GM21526 (cell line): ENCODE data around the gene FAM168A.
"Not testable (repeated sequence)": the region's sequence is repeated elsewhere in the genome, so short reads cannot be mapped to it uniquely, and the experiment has no call there.

ENCODE experiments used
- ATAC-seq: cut with Tn5 transposase; IDR thresholded peaks from one replicate; pipeline ENCODE4 v1.9.1; 2021; ENCODE audit warnings: moderate library complexity; ENCODE audit not compliant: unreplicated experiment, low FRiP score

The FAM168A gene

DNA sequence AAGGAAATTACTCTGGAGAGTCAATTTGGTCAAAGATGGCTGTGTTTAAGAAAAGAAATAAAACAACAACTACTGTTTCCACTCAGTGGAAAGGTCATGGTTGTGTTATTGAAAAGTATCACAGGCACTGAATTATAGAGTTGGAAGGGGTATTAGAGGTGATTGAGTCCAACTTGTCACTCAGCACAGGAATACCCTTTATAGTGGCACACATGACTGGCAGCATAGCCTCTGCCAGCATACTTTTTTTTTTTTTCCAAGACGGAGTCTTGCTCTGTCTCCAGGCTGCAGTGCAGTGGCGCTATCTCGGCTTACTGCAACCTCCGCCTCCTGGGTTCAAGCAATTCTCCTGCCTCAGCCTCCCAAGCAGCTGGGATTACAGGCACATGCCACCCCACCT, 161.1 kb downstream of the FAM168A start:
- not testable (repeated sequence) for ATAC-seq

DNA sequence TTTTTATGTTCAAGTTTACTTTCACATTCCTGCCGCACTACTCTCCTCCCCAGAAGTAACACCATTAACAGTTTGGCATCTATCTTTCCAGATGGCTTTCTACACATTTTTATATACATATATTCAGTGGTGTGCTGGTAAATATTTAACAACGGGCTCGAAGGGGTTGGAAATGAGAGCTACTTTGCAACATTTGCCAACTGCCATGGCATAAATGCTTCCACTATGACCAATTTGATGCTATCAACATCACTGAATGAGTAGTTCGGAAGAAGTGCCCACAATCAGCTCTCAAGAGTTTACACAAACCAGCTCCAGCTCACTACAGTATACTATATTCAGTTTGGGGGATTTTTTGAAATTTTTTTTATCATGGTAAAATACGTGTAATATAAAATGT, 166.5 kb downstream of the FAM168A start:
- no peak for ATAC-seq

DNA sequence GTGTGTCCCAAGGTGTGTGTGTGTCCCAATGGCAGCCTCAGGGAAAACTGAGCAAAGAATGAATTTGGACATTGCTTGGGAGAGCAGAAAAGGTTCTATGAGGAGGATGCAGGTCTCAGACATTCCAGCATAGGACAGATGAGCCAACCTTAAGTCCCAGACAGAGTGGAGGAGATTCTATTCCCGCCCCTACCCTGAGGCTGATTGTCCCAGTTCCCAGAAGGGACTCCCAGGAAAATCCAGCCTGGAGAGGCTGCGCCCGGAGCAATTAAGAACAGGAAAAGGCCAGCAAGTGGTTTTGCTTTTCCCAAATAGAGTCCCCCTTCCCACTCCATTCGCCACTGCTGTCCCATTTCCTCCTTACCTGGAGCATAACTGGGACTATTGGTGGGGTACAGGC, 167.6 kb downstream of the FAM168A start:
- ATAC-seq = no peak

DNA sequence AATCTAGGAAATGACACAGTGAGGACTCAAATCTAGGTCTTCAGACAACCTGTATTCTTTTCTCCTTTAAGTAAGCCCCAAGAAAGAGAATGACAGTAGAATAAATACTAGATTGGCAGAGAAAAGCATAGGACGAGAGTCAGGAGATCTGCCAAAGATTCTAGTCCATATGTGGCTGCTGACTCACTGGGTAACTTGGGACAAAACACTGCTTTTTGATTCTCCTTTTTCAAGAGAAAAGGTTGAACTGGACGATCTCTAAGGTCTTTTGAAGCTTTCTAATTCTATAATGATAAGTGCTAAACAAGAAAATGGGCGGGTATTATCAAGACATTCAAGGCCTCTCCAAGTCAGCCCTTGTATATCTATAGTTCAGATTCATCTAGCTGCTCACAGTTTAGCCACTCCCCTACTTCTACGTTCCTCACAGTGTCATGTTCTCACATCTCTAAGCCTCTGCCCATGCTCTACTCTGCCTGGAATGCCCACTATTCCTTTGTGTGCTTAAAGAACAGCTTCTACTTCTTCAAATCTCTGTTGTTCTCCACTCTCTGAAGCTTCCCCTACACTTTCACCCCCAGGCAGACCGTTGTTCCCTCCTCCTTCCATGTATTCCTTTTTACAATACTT, 168.7 kb downstream of the FAM168A start:
- ATAC-seq = no peak

DNA sequence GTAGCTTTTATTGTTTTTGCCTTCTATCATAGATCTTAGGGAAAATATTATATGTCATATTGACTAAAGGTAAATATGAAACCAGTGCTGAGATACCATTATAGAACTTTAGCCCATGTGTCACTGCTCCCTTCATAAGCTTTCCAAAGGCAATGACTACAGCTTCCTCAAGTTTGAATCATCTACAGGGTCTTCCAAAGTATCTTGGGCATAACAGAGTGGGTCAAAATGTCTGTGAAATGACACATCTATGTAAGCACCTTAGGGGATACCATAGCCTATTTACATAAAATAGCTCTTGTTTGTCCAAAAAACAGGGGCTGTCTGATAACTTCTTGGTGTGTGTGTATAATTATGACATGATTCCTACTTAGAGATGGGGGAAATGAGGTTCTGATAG, 169.2 kb downstream of the FAM168A start:
- ATAC-seq = no peak

DNA sequence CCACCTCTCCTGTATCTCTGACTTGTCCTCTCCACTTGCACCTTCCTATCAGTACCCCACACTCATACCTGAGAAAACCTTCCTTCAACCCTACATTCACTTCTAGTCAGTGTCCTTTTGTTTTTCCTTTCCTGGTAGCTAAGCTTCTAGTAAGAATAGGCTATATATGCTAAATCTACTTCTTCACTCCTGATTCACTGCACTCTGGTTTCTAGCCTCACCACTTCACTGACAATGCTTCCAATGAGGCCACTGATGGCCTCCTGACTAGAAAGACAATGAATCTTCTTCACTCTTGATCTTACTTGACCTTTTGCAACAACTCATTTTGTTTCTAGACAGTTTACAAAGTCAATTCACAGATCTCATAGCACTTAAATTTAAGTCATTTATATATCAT, 169.7 kb downstream of the FAM168A start:
- ATAC-seq = no peak

DNA sequence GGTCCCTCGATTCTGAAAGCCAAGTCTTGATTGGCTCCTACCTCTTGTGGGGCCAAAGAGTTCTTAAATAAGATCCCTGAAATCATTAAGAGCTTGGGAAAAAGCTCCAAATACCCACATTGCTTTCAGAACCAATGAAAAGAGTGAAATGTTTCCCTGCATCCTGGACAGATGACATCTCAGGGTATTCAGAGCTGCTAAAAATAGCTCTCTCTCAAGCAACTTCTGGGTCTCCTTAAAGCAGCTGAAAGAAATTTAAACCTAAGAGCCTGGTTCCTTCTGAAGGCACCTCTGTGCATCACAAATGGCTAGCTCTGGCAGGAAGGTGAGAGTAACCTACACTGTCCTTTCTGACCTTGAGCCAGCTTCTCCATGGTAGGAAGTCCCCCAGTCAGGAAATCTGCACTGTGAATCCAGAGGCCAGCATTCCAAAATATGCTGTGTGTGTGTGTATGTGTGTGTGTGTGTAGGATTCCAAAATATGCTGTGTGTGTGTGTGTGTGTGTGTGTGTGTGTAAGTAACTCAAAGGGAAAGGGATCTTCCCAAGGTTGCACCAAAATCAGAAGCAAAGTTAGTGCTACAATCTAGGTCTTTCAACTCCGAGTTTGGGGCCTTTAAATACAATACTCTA, 171.6 kb downstream of the FAM168A start:
- ATAC-seq = no peak

DNA sequence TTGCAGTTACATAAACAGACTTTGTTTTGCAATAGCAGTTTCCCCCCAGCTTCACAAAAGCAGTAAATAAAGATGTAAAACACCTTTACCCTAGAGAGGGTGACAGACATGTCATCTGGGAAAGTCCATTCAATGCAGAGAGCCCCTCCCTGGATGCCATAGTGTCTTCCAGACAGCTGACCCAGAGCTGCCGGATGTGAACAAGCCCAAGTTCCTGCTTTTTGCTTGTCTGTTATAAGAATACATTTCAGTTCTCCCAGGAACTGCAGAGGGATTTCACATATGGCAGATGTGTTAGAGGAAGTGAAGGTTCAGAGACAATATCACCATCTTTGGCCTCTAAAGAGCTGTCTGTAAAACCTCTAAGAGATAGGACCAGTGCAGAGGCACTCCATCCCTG, 172.8 kb downstream of the FAM168A start:
- ATAC-seq = no peak

DNA sequence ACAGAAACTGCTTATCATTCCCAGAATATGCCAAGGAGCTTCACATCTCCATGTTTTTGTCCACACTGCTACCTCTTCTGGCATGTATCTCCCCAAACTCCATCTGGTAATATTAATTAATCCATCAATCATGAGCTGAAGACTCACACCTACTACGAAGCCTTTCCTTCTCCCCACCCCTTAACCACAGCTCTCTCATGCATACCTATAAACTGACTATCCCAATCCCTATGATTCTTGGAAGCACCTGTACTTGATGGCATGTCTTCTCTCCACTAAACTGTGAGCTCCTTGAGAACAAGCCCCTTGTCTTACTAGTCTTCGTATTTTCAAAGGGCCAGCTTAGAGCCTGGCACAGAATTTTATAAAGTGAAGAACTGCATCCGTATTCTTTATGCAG, 174.4 kb downstream of the FAM168A start:
- ATAC-seq = no peak

DNA sequence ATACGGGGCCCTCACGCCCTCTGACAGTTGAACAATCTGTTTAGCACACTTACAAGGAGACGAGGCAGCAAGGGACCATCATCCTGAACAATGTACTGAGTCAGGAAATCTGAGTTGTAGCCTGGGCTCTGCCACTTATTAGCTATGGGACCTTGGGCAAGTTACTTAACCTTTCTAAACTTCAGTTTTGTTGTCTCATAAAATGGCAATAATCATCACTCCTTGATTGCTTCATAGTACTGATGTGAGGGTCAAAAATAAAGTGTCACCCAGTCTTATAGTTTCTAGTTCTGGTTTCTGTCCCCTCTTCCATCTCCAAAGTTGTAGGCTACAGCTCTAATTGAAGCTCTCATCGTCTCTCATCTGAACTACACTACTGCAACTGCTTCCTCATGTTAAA, 175.0 kb downstream of the FAM168A start:
- ATAC-seq = no peak

DNA sequence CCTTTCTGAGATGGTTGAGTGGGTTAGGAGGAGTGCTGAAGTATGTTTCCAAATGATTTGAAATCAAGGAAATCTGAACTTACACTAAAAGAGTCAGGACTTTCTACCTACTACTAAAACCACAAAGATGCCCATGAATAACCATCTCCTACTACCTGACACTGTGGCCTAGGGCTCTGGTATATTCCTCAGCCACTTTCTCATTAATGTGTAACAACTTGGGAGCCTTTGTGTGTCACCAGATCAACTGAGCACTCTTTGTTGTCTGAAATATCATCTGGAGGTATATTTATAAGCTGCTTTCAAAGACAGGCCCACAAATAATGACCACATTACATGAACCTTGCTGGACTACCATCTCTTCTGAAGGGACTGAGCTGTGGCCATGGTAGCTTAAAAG, 177.8 kb downstream of the FAM168A start:
- no peak for ATAC-seq

DNA sequence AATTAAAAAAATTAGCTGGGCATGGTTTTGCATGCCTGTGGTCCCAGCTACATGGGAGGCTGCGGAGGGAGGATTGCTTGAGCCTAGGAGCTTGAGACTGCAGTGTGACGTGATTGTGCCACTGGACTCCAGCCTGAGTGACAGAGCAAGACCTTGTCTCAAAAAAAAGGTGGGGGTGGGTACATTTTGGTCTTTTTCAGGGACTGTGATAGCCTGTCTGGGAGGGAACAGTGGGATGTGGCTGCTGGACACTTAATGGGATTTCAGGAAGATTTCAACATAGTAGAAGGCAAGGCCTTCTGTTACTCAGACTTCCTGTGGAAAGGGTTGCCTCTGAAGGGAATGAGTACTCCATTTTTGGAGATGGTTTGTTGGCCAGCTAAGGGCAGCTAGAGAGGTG, 181.1 kb downstream of the FAM168A start:
- no peak for ATAC-seq

DNA sequence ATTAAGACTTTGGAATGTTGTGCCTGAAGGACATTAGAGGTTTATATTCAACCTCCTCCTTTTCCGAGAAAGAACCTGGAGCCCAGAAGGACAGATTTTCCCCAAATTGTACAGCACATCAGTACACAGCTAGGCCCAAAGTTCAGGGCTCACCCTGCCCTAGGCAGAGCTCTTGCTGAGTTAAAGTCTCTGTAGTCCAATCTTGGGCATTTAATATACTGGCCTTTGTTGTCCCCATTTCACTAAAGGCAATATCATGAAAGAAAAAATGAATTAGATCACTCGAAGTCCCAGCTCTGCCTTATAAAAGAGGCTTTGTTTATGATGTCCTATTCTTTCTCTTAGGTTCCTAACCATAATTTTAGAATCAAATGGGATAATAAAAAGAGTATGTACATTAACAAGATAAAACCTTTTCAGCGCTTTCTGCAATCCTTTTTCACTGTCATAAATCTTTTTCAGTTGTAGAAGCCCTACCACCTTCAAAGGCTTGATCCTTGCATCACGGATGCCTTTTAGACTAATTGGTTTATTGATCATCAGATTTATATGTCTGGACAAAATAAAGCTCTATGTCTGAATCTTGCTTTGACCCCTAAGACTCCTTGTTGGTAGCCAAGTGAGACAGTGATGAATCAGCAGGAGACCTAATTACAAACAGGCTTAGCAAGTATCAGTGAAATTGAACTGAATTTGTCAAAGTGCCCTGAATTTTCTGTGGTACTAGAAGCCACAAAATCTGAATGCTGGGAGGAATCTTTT, 181.9 kb downstream of the FAM168A start:
- ATAC-seq = no peak

DNA sequence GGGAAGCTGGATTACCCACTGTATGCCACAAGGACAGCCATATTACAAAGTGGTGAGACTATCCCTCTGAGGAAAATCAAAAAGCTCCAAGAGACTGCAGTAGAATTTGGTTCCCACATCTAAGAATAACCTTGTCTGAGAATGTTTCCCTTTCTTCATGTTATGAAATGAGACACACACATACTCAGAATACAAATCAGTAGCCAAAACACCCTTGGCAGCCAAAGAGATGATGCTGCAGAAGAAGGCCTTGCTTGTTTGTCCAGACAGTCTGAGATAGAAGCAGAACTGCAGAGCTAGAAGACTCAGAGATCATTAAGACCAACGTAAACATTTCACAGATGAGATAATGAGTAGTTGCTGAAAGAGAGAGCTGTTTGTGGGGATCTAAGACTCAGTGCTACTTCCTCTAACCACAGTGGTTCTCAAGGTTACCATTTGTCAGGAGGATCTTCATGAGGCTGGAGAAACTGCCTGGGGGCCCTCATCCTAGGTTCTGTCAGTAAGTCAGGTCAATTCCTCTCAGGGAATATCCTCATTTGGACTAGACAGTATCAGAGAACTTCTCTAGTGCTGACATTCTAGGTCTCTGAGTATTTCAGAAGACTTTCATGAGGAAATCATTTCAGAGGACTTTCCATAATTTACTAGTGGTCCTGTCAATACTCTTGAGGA, 182.8 kb downstream of the FAM168A start:
- ATAC-seq = no peak

DNA sequence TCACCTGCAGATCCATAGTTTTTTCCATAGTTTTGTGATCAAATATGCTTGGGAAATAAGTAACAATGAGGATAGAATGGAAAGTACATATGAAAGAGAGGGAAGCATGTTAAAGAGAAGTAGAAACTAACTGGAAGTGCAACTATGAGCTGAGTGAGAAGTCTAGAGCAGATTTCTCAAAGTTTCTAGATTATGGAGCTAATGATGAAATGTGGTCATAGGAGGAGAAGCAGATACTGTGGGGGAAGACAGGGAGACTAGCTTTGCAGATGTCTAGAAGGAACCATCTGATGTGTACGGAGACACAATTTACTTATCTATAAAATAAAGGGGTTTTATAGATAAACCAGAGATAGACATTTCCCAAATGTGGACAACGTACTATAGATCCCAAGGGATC, 184.7 kb downstream of the FAM168A start:
- no peak for ATAC-seq

DNA sequence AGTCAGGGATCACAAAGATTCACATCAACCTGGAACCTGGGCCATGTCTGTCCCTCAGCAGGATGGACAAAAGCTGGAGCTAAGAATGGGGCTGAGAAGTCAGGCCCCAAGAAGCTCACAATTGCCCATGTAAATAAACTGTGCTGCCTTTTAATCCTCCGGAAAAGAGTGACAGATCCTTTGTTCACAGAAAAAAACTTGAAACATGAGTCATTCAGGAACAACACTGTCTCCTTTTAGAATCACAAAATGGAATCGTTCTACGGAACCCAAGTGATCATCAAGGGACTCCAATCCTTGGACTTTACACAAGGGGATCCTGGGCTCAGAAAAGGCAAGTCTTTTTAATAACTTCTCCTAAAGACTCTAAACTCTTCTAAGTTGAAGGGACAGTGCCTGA, 185.6 kb downstream of the FAM168A start:
- no peak for ATAC-seq

DNA sequence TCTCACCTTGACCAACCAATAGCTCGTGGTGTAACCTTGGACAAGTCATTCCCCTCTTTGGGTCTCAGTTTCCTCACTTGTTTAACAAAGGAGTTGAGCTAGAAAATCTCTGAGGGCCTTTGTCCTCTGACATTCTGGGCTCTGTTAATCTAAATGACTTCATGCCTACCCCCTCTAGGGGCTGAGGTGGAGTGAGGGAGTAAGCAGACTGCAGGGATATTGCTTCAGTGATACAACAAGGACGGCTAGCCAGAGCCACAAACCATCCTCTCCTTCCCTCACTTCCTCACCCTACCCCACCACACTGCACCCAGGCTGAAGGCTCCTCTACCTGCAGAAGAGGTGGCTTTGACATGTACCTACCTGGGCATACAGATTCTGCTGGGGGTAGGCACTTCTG, 186.9 kb downstream of the FAM168A start:
- ATAC-seq = no peak

DNA sequence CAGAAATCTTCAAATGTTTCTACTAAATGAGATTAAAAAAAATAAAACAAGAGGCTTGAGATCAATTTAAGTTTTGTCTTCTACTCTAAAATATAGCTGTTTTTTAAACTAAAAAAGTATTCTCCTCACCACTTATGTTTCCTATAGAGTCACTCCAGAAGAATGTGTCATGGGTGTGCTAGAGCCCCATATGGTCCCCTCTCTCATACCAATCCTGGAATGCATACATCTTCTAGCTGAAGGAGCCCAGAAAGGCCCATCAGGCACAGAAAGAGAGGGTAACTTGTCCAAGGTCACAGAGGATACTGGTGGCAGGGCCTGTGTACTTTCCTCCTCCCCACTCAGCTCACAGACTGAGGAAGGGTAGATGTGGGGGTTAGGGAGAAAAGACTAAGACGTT, 187.3 kb downstream of the FAM168A start:
- ATAC-seq = no peak

DNA sequence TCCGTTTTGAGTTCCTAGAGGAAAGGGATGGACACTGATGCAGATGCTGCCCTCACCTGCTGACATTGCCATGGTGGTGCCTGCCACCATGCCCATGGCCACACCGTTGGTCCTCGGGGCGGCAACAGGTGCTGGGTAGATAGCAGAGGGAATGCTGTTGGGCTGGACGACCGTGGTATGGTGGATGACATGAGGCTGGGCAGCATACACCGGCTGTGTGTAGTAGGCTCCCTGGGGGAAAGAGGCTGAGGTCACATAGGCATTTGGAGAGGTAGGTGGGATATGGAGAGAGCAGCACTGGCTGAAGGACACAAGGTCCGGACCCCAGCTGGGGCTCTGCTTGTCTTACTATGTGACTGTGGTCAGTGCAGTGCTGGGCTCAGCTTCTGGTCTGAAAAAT, 188.5 kb downstream of the FAM168A start:
- ATAC-seq = no peak

DNA sequence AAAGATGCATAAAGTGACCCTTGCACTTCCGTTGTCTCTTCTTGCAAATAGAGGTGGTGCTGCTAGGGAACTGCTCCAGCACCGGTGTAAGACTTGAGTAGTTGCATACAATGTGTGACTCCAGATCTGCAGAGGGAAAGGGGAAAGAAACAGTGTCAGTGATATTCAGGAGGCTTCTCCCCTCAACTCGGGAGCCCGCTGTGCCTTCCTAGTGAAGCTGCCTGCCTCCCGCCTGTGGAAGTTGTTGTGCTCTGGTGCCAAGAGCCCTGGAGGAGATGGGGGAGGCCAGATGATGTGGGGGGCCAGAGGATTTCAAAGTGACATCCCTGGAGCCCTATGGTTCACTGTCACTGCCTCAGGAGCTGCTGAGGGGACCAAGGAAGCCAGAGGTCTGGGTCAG, 191.3 kb downstream of the FAM168A start:
- ATAC-seq = no peak

DNA sequence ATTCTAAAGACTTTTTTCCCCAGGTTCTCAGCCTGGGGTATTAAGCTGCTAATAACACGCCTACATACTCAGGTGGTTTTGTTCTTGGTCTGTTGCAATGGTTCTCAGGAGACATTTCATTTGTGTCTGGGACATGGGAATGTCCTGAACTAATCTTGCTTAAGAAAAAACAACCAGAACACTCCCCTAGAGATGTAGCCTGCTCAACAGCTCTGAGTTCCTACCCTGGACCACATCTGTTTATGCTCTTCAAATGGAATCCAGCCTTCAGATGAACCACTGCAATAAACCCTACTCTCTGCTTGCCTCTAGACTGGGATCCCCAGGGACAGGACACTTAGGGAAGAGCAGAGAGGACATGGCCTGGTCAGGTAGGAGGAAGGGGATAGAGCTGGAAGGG, 191.8 kb downstream of the FAM168A start:
- ATAC-seq = no peak

DNA sequence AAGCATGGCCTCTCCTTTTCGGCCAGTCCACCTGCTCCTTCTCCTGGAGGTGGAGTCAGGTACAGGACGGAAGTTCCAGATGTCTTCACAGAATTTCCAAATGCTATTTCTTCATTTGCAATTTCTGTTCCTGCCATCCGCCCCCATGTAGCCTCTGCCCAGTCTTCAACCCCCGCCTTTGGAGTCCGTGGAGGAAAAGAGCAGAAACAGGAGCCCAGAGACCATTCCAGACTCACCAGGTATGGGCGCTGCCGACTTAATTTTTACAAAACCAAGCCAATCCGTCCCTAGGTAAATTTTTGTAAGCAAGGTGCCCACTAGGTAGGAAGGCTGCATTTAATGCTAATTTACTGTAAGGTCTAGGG, 192.8 kb downstream of the FAM168A start:
- no peak for ATAC-seq
